ENCODE data around the gene TMEM191C. TPM values are rescaled to one million over a fixed set of nuclear protein-coding genes. Genes with fewer than 3 reads are reported as not detected.
A peak's percentile ranks its signal among the peaks of the same experiment; 100 is the strongest.
"Not testable (repeated sequence)": the region's sequence is repeated elsewhere in the genome, so short reads cannot be mapped to it uniquely, and the experiment has no call there.

The TMEM191C gene
- total and polyA plus RNA-seq, 8 donors: 1.3 to 2.5 (median 1.7) TPM

DNA sequence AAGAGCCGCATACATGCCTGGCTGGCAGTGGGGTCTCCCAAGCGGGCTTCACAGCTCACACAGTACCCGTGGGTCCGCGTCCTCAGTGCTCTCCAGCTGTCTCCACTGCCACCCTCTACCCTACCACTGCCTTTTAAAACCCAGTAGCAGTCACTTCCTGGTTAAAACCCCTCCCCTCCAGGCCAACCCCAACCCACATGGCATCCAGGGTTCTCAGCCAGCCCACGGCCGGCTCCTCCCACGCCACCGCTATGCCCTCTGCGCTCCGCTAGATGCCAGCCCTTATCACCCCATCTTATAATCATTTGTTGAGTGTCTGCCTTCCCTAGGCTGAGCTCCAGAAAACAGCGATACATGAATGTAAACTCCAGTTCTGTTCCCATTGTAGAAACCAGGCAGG lies 46.9 kb downstream of the TMEM191C start:
- H3K27ac ChIP-seq; DNase-seq; intact Hi-C loops (cut with DNase I); H3K9me3 ChIP-seq; H3K4me1 ChIP-seq; H3K4me3 ChIP-seq; H3K27me3 ChIP-seq; H3K36me3 ChIP-seq: not testable (repeated sequence)
- ATAC-seq: peak; percentile 84

DNA sequence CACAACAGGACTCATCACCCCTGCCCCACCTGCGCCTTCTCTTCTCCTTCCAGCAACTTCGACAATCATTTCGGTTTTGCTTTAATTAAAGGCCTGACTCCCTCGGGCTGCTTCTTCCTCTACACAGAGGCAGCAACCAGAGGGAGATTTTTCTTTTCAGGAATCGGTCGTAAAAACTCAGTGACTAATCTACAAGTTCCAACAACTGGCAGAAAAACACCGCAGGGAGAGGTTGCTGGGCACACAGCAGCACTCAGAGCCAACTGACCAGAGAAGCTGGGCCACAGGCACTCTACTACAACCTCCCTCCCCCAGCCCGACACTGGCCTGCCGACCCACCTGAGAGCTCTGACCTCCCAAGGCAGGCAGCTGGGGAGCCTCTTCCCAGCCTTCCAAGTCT lies 48.0 kb downstream of the TMEM191C start:
- H3K4me1 ChIP-seq; H3K9me3 ChIP-seq; H3K36me3 ChIP-seq; H3K4me3 ChIP-seq; intact Hi-C loops (cut with DNase I); DNase-seq; ATAC-seq; H3K27me3 ChIP-seq; H3K27ac ChIP-seq: not testable (repeated sequence)

DNA sequence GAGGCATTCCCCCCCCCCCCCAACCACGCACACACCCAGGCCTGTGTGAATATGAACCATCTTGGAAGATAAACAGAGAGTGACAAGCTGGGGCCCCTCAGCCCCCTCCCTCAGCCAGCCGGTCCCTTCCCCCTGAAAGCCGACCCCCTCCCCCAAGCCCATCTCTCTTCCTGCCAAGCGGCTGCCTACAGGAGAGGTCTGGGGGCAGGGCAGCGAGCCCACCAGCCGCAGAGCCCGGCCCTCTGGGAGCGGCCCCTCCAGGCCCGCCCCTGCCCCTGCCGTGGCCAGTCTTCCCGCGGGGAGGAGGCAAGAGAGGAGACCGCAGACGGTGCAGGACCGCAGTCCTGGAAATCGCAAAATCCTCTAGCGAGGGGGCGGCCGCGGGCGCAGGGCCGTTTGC lies 49.3 kb downstream of the TMEM191C start:
- H3K36me3 ChIP-seq; H3K4me3 ChIP-seq; intact Hi-C loops (cut with DNase I); H3K4me1 ChIP-seq; ATAC-seq; DNase-seq; H3K9me3 ChIP-seq; H3K27me3 ChIP-seq; H3K27ac ChIP-seq: not testable (repeated sequence)

DNA sequence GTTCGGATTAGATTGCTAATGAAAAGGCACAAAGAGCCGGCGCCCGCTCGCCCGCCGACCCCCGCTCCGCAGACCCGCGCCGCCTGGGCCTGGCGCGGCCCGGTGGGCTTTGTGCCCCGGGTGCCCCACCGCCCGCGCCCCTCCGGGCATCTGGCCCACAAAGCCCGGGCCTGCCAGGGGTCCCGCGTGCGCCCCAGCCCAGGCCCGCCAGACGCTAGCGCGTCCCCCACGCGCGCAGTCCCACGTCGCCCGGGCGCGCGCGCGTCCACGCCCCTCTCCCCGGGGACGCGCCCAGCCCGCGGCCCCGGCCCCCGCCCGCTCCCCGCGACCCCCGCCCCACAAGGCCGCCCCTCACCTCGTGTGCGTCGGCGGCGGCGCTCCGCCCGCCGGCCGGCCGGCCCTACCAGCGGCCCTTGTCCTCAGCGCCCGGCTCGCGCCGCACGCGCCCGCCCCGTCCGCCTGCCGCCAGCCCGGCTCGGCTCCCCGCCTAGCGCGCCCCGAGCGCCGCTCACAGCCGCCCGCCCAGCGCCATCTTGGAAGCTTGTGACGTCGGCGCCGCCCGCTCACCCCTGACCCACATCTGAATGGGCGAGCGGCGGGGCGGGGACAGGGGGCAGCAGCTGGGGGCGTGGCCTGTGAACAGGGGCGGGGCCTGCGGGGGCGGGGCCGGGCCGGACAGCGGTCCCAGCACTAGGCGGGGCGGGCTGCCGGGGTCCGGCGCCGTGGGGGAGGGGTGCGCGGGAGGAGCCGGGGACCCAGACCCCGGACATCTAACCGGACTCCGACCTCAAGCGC lies 50.0 kb downstream of the TMEM191C start:
- H3K27me3 ChIP-seq; H3K9me3 ChIP-seq; H3K4me1 ChIP-seq; DNase-seq; H3K27ac ChIP-seq; H3K36me3 ChIP-seq; intact Hi-C loops (cut with DNase I); H3K4me3 ChIP-seq: not testable (repeated sequence)
- ATAC-seq: peak; percentile 89

Other genes with a start within 250 kb of the TMEM191C start
- under 1 TPM; 0.10 to 0.32 TPM for gene RIMBP3B, start 83.6 kb upstream of the TMEM191C start, total RNA-seq
- gene RIMBP3B, start 83.6 kb upstream of the TMEM191C start, polyA plus RNA-seq (ENCODE audit: insufficient read length in 6 of 6): under 1 TPM in 2 of 6 donors, not detected in 4; 0.06 to 0.16 TPM
- 1 to 10 TPM; 3.4 to 4.1 TPM for gene HIC2, start 50.0 kb upstream of the TMEM191C start, total RNA-seq
- gene HIC2, start 50.0 kb upstream of the TMEM191C start, polyA plus RNA-seq (ENCODE audit: insufficient read length in 6 of 6): 1 to 10 TPM; 6.2 to 9.1 (median 8.4) TPM
- gene RIMBP3C, start 84.1 kb downstream of the TMEM191C start, total RNA-seq: under 1 TPM; 0.17 to 0.31 TPM
- under 1 TPM in 5 of 6 donors, not detected in 1; 0.11 to 0.30 (median 0.13) TPM for gene RIMBP3C, start 84.1 kb downstream of the TMEM191C start, polyA plus RNA-seq (ENCODE audit: insufficient read length in 6 of 6)
- gene UBE2L3, start 100.3 kb downstream of the TMEM191C start, total RNA-seq: 10 to 100 TPM; 51.9 to 52.8 TPM
- 10 to 100 TPM; 43.3 to 55.7 (median 45.8) TPM for gene UBE2L3, start 100.3 kb downstream of the TMEM191C start, polyA plus RNA-seq (ENCODE audit: insufficient read length in 6 of 6)
- 10 to 100 TPM; 13.1 to 17.2 TPM for gene YDJC, start 162.6 kb downstream of the TMEM191C start, total RNA-seq
- 10 to 100 TPM in 3 of 6 donors, 1 to 10 TPM in 3; 6.2 to 11.3 (median 9.7) TPM for gene YDJC, start 162.6 kb downstream of the TMEM191C start, polyA plus RNA-seq (ENCODE audit: insufficient read length in 6 of 6)
- 1 to 10 TPM in 1 of 2 donors, under 1 TPM in 1; 0.26 to 1.1 TPM for gene CCDC116, start 165.4 kb downstream of the TMEM191C start, total RNA-seq
- gene CCDC116, start 165.4 kb downstream of the TMEM191C start, polyA plus RNA-seq (ENCODE audit: insufficient read length in 6 of 6): 1 to 10 TPM in 1 of 6 donors, under 1 TPM in 5; 0.61 to 1.0 (median 0.85) TPM
- 10 to 100 TPM; 47.2 to 82.1 TPM for gene SDF2L1, start 174.9 kb downstream of the TMEM191C start, total RNA-seq
- gene SDF2L1, start 174.9 kb downstream of the TMEM191C start, polyA plus RNA-seq (ENCODE audit: insufficient read length in 6 of 6): 10 to 100 TPM; 11.9 to 23.5 (median 15.4) TPM
- 10 to 100 TPM; 34.1 to 38.0 TPM for gene PPIL2, start 198.6 kb downstream of the TMEM191C start, total RNA-seq
- 10 to 100 TPM; 33.3 to 46.7 (median 35.7) TPM for gene PPIL2, start 198.6 kb downstream of the TMEM191C start, polyA plus RNA-seq (ENCODE audit: insufficient read length in 6 of 6)

All from left lung (tissue), 10 donors.